Kidney epithelial cell (primary cell): Measurements from ENCODE around the gene NPAS2. TPM values are rescaled to one million over a fixed set of nuclear protein-coding genes. Genes with fewer than 3 reads are reported as not detected.

Experiments used
- DNase-seq: peaks from one replicate; pipeline ENCODE4 v3.0.0-alpha.2; 2010; ENCODE audit warnings: low read depth
- H3K27me3 ChIP-seq: 2 replicates; pipeline ENCODE4 v1.6.0; 2011; ENCODE audit warnings: low read length; ENCODE audit not compliant: control insufficient read depth, insufficient read depth
- H3K36me3 ChIP-seq: 2 replicates; pipeline ENCODE4 v1.5.1; 2011; ENCODE audit warnings: low read length; ENCODE audit not compliant: control insufficient read depth, insufficient read depth
- H3K4me3 ChIP-seq: 2 replicates; pipeline ENCODE4 v1.5.1; 2011; ENCODE audit warnings: low read depth, mild to moderate bottlenecking, control low read depth, low read length
- CTCF ChIP-seq: IDR thresholded peaks from 2 replicates; pipeline ENCODE4 v1.5.1; 2011; ENCODE audit warnings: mild to moderate bottlenecking, moderate library complexity, low read length, control low read depth, inconsistent platforms; ENCODE audit not compliant: insufficient read depth, poor library complexity, severe bottlenecking
- total RNA-seq: library from RNA; depleted of rRNA; stranded (reverse); fragments of >200 nt; gene quantifications from 2 replicates; pipeline ENCODE4 v1.2.3, GENCODE V29; 2015

The NPAS2 gene
- total RNA-seq, 1 donor from 2014 or later: 11.2 TPM

GRCh38 chr2:101004620-101005325 lies 184.8 kb downstream of the NPAS2 start:
- no peak for DNase-seq
- Histone ChIP-seq H3K27me3 (no peaks in the 10 kb centered on the region), H3K4me3 (no peak overlapping the region), H3K36me3 (peaks cover 2% of the 10 kb centered on the region)
- TF ChIP-seq CTCF: no peak

- TF ChIP-seq CTCF: no peak
- DNase-seq: no peak
- H3K27me3 ChIP-seq: no peaks in the 10 kb centered on the region
- peaks cover 2% of the 10 kb centered on the region for H3K36me3 ChIP-seq
- no peak overlapping the region for H3K4me3 ChIP-seq
These were observed 186.3 kb downstream of the NPAS2 start for GRCh38 chr2:101006065-101006715.

- Histone ChIP-seq H3K36me3 (peaks cover 2% of the 10 kb centered on the region), H3K27me3 (no peaks in the 10 kb centered on the region), H3K4me3 (no peak overlapping the region)
- DNase-seq: no peak
- TF ChIP-seq CTCF: no peak
These were observed 187.7 kb downstream of the NPAS2 start for GRCh38 chr2:101007415-101008345.

GRCh38 chr2:101011152-101011551 lies 191.2 kb downstream of the NPAS2 start:
- no peak overlapping the region for H3K4me3 ChIP-seq
- DNase-seq: no peak
- TF ChIP-seq CTCF: no peak
- no peaks in the 10 kb centered on the region for H3K36me3 ChIP-seq
- H3K27me3 ChIP-seq: no peaks in the 10 kb centered on the region

GRCh38 chr2:101012054-101012705 lies 192.2 kb downstream of the NPAS2 start:
- H3K36me3 ChIP-seq: no peaks in the 10 kb centered on the region
- H3K4me3 ChIP-seq: no peak overlapping the region
- TF ChIP-seq CTCF: no peak
- no peaks in the 10 kb centered on the region for H3K27me3 ChIP-seq
- no peak for DNase-seq
